K562 (cell line): ENCODE data around the gene UBAC2. TPM values are rescaled to one million over a fixed set of nuclear protein-coding genes. Genes with fewer than 3 reads are reported as not detected.

Experiments used
- ATAC-seq: fragments of 200-7000 bp; cut with Tn5 transposase; 3 replicates; pipeline ENCODE4 v1.9.1; 2020; ENCODE audit warnings: moderate library complexity
- BruUV-seq: library from RNA; stranded (reverse); fragments of 400-500 nt; replicated peaks from 2 replicates; lab custom pipeline; 2021; lab: Mats Ljungman, UMichigan
- CTCF ChIA-PET: fragments of 300-600 bp; formaldehyde crosslinking; extraction: SDS; loops from one replicate; lab custom pipeline; 2021; ENCODE audit warnings: low intra/inter-chr PET ratio; lab: Yijun Ruan, JAX
- POLR2A ChIA-PET: fragments of 300-600, 350-650 bp; sonication (Branson Sonifier 250); formaldehyde crosslinking; extraction: SDS; loops from one replicate; lab custom pipeline; 2021; ENCODE audit warnings: antibody characterized with exemption, inconsistent platforms; lab: Yijun Ruan, JAX
- DNase-seq, 4 experiments: peaks; one replicate each; pipeline versions ENCODE4 v3.0.0 to v3.0.0-alpha.2; 2011 to 2018; ENCODE audit warnings: low spot score in 3 of 4, mixed read lengths in 3 of 4; ENCODE audit errors: extremely low read depth in 1 of 4
- FAIRE-seq: peaks from 2 replicates; lab custom pipeline; 2011; peaks lifted over from hg19 to GRCh38; lab: Jason Lieb, UNC
- H2AFZ ChIP-seq: 2 replicates; pipeline ENCODE4 v1.6.0; 2011; ENCODE audit warnings: low read depth, low read length, control low read depth, inconsistent platforms
- H3K27ac ChIP-seq: fragments of 200-600 bp; 3 replicates; pipeline ENCODE4 v1.8.0; 2011; ENCODE audit warnings: low read depth, mild to moderate bottlenecking, control low read depth, inconsistent platforms, low read length, moderate library complexity, mixed read lengths; ENCODE audit errors: extremely low read depth
- H3K27me3 ChIP-seq, 2 experiments: fragments of 300-600 bp in 1 of 2; 2 replicates in 1 of 2; 3 replicates in 1 of 2; pipeline versions ENCODE4 v1.6.0 to v1.8.0; 2011; ENCODE audit warnings: inconsistent platforms in 2 of 2, low read length in 2 of 2, mild to moderate bottlenecking in 1 of 2, mixed read lengths in 1 of 2, moderate library complexity in 1 of 2; ENCODE audit not compliant: control insufficient read depth in 2 of 2, insufficient read depth in 2 of 2
- H3K36me3 ChIP-seq: fragments of 300-600 bp; 3 replicates; pipeline ENCODE4 v1.8.0; 2011; ENCODE audit warnings: mild to moderate bottlenecking, low read length, inconsistent platforms; ENCODE audit not compliant: control insufficient read depth, insufficient read depth
- H3K4me1 ChIP-seq, 2 experiments: fragments of 200-600 bp in 1 of 2; replicated peaks in 1 of 2; 2 replicates in 1 of 2; 3 replicates in 1 of 2; pipeline versions ENCODE4 v1.5.1 to v1.8.0; 2011; ENCODE audit warnings: inconsistent platforms in 2 of 2, low read length in 2 of 2, mild to moderate bottlenecking in 1 of 2, mixed read lengths in 1 of 2, moderate library complexity in 1 of 2; ENCODE audit not compliant: control insufficient read depth in 2 of 2, insufficient read depth in 2 of 2
- H3K4me2 ChIP-seq: 2 replicates; pipeline ENCODE4 v1.6.1; 2011; ENCODE audit warnings: low read length, control low read depth, inconsistent platforms, mixed read lengths; ENCODE audit not compliant: insufficient read depth
- H3K4me3 ChIP-seq: fragments of 200-600 bp; sonication (generic), shearing (Covaris generic); 2 replicates; pipeline ENCODE4 v1.5.1; 2016; ENCODE audit warnings: control low read depth, inconsistent platforms
- H3K79me2 ChIP-seq: fragments of 200-600 bp; 3 replicates; pipeline ENCODE4 v1.8.0; 2011; ENCODE audit warnings: low read length, inconsistent platforms; ENCODE audit not compliant: control insufficient read depth, insufficient read depth
- H3K9ac ChIP-seq, 2 experiments: 2 replicates each; pipeline versions ENCODE4 v1.6.0 to v1.6.1; 2011; ENCODE audit warnings: low read depth in 2 of 2, low read length in 2 of 2, control low read depth in 1 of 2, inconsistent platforms in 1 of 2, mild to moderate bottlenecking in 1 of 2, mixed read lengths in 1 of 2; ENCODE audit not compliant: insufficient read depth in 1 of 2
- H3K9me1 ChIP-seq: one replicate; pipeline ENCODE4 v1.6.0; 2011; ENCODE audit warnings: inconsistent platforms, mild to moderate bottlenecking, low read length, moderate library complexity; ENCODE audit not compliant: control insufficient read depth, insufficient read depth
- H3K9me3 ChIP-seq: replicated peaks from 2 replicates; pipeline ENCODE4 v1.5.1; 2011; ENCODE audit warnings: low read depth, low read length, inconsistent platforms; ENCODE audit not compliant: control insufficient read depth, insufficient read depth
- H4K20me1 ChIP-seq: replicated peaks from 2 replicates; pipeline ENCODE4 v1.6.1; 2011; ENCODE audit warnings: low read length, inconsistent platforms, mixed read lengths; ENCODE audit not compliant: control insufficient read depth, insufficient read depth
- ADNP ChIP-seq: fragments of 200-800 bp; sonication (Bioruptor generic); IDR thresholded peaks from 2 replicates; pipeline ENCODE4 v1.6.1; 2016; ENCODE audit warnings: missing genetic modification characterization, missing compliant biosample characterization
- ARNT ChIP-seq, 2 experiments: fragments of 450-650 bp; IDR thresholded peaks; 2 replicates each; pipeline ENCODE4 v1.6.1; 2016; ENCODE audit warnings: mild to moderate bottlenecking in 1 of 2
- ATF1 ChIP-seq, 2 experiments: fragments of 450-650 bp in 1 of 2; IDR thresholded peaks; 2 replicates each; pipeline ENCODE4 v1.6.1; 2016; ENCODE audit warnings: missing compliant biosample characterization in 1 of 2, missing genetic modification characterization in 1 of 2
- MAFG ChIP-seq: fragments of 450-650 bp; conservative IDR thresholded peaks from 2 replicates; pipeline ENCODE4 v1.6.1; 2016; ENCODE audit warnings: missing genetic modification characterization, missing compliant biosample characterization
- MEIS2 ChIP-seq: fragments of 450-650 bp; IDR thresholded peaks from 2 replicates; pipeline ENCODE4 v1.6.1; 2014; ENCODE audit warnings: mild to moderate bottlenecking; ENCODE audit not compliant: partially characterized antibody
- MTA3 ChIP-seq: fragments of 450-650 bp; formaldehyde crosslinking; IDR thresholded peaks from 2 replicates; pipeline ENCODE4 v1.6.1; 2017; ENCODE audit warnings: mild to moderate bottlenecking, borderline replicate concordance
- MYNN ChIP-seq, 2 experiments: sonication (generic); formaldehyde crosslinking in 1 of 2; IDR thresholded peaks; 2 replicates each; pipeline versions ENCODE4 v1.5.0 to v1.6.1; 2016 to 2020; ENCODE audit warnings: antibody characterized with exemption in 1 of 2, missing genetic modification reagents in 1 of 2
- PHB ChIP-seq: fragments of 250-450 bp; sonication (Bioruptor Pico); IDR thresholded peaks from 2 replicates; pipeline ENCODE4 v1.5.0; 2021
- PYGO2 ChIP-seq: fragments of 450-650 bp; IDR thresholded peaks from 2 replicates; pipeline ENCODE4 v1.6.1; 2016; ENCODE audit warnings: mild to moderate bottlenecking, missing genetic modification characterization, moderate library complexity, missing compliant biosample characterization
- RFX7 ChIP-seq: fragments of 250-450 bp; sonication (Bioruptor Pico); IDR thresholded peaks from 2 replicates; pipeline ENCODE4 v1.5.1; 2021; ENCODE audit warnings: mild to moderate bottlenecking
- SOX6 ChIP-seq: fragments of 450-650 bp; IDR thresholded peaks from 2 replicates; pipeline ENCODE4 v1.6.1; 2014; ENCODE audit warnings: mild to moderate bottlenecking
- ZBTB9 ChIP-seq: fragments of 450-650 bp; formaldehyde crosslinking; IDR thresholded peaks from 2 replicates; pipeline ENCODE4 v1.4.0; 2020; ENCODE audit warnings: mild to moderate bottlenecking, moderate library complexity
- ZNF175 ChIP-seq: fragments of 200-800 bp; sonication (Bioruptor generic); IDR thresholded peaks from 2 replicates; pipeline ENCODE4 v1.6.1; 2016; ENCODE audit warnings: low read depth, mild to moderate bottlenecking, missing genetic modification characterization, missing compliant biosample characterization
- ZNF75A ChIP-seq: fragments of 450-650 bp; formaldehyde crosslinking; IDR thresholded peaks from 2 replicates; pipeline ENCODE4 v1.4.0; 2020; ENCODE audit warnings: mild to moderate bottlenecking
- WGBS: fragments of 100-300 bp; shearing (Covaris generic); methylation state at CpG from one replicate; pipeline ENCODE4 v1.1.6; 2016; ENCODE audit warnings: low coverage, mixed read lengths; ENCODE audit not compliant: insufficient coverage; ENCODE audit errors: missing lambda C conversion rate; 5-methylcytosine and 5-hydroxymethylcytosine counted together
- in situ Hi-C: fragments of 300-500 bp; cut with MboI; formaldehyde crosslinking; loops from 4 replicates; pipeline ENCODE4 v1.15.0; 2018; ENCODE audit warnings: inconsistent platforms, mixed read lengths
- intact Hi-C: fragments of 100-400 bp; cut with micrococcal nuclease; formaldehyde crosslinking; loops from 2 replicates; pipeline ENCODE4 v1.14.2; 2022
- polyA plus RNA-seq, 8 experiments: library from polyadenylated mRNA; depleted of rRNA in 4 of 8; stranded (reverse) in 5 of 8; unstranded in 3 of 8; fragments of >200 nt; fragmentation: Nextera tagmentation in 2 of 8; fragmentation: Illumina TruSeq in 1 of 8; extraction: Ambion mirVana in 2 of 8; extraction: Trizol in 1 of 8; gene quantifications; 2 replicates each; pipeline versions ENCODE4 v1.2.1 to v1.2.3, GENCODE V29; 2011 to 2014; ENCODE audit warnings: inconsistent platforms in 1 of 8, missing spikeins in 1 of 8
- total RNA-seq, 7 experiments: library from RNA; depleted of rRNA in 6 of 7; stranded (reverse); fragments of >200 nt in 6 of 7; fragmentation: Illumina TruSeq in 2 of 7; extraction: Trizol in 2 of 7; gene quantifications; 2 replicates each; pipeline versions ENCODE4 v1.2.1 to v1.2.3, GENCODE V29; 2011 to 2021; ENCODE audit warnings: low replicate concordance in 1 of 7
- TF ChIP-seq, protein P1 (sequence below): fragments of 450-650 bp; IDR thresholded peaks from 2 replicates; pipeline ENCODE4 v1.6.1; 2018; ENCODE audit warnings: mild to moderate bottlenecking, low read depth; ENCODE audit not compliant: partially characterized antibody

UBAC2 gene
- total and polyA plus RNA-seq, 9 of the 15 experiments (the other 6 are each of a cell fraction or from before 2014, with no cell fraction given), result 6.0 to 84.1 (median 32.3) TPM

- TF ChIP-seq RFX7 (CRISPR knock-in tag), result no peak
- no peak for TF ChIP-seq MTA3
- peak; percentile 95 for TF ChIP-seq MYNN (IDR thresholded peaks at IDR 0.05)
- peak; percentile 50; the same call in 1 of the 2 replicates for TF ChIP-seq MYNN (CRISPR knock-in tag; IDR thresholded peaks at IDR 0.05)
- TF ChIP-seq SOX6, result 0 out of 2 replicates have a peak, but pooled peaks have one; percentile 18
- no peak for TF ChIP-seq ZNF75A (CRISPR knock-in tag)
- no peak for TF ChIP-seq ARNT (IDR thresholded peaks at IDR 0.05)
- TF ChIP-seq ATF1 (CRISPR knock-in tag; IDR thresholded peaks at IDR 0.05), result no peak
- no peak for TF ChIP-seq ATF1 (tag; IDR thresholded peaks at IDR 0.05)
- no peak for TF ChIP-seq MEIS2
- TF ChIP-seq ZBTB9 (CRISPR knock-in tag), result no peak
- TF ChIP-seq PHB (CRISPR knock-in tag), result no peak
- TF ChIP-seq MAFG (tag), result no peak; the same call in 1 of the 2 replicates
- TF ChIP-seq PYGO2, result no peak
Measured at GRCh38 chr13:99327126-99327525, 126.5 kb downstream of the UBAC2 start (continued).

- Histone ChIP-seq H3K79me2 (peaks cover 6% of the 10 kb centered on the region; the same call in 1 of the 3 replicates), H3K27me3 (no peaks in the 10 kb centered on the region), H3K4me1 (peaks cover 14 to 54% of the 10 kb centered on the region in 2 experiments), H3K36me3 (peaks cover 11% of the 10 kb centered on the region), H3K27ac (peak overlapping the region; percentile 58; the same call in 1 of the 3 replicates), H3K9me1 (peaks cover under 1% of the 10 kb centered on the region), H3K4me3 (no peak overlapping the region), H2AFZ (no peak overlapping the region), H3K9ac (no peak overlapping the region), H4K20me1 (no peaks in the 10 kb centered on the region), H3K4me2 (no peak overlapping the region), H3K9me3 (no peaks in the 10 kb centered on the region)
- DNase-seq (no peak), ATAC-seq (no peak), FAIRE-seq (no peak)
- ChIA-PET POLR2A (no interaction called here), CTCF (no interaction called here)
- intact Hi-C loops, result no loop called here
- in situ Hi-C loops, result no loop called here
- 61% methylated on average over 2 of the region's 2 CpGs for WGBS
- BruUV-seq, result no TSS peak
- TF ChIP-seq, protein P1, sequence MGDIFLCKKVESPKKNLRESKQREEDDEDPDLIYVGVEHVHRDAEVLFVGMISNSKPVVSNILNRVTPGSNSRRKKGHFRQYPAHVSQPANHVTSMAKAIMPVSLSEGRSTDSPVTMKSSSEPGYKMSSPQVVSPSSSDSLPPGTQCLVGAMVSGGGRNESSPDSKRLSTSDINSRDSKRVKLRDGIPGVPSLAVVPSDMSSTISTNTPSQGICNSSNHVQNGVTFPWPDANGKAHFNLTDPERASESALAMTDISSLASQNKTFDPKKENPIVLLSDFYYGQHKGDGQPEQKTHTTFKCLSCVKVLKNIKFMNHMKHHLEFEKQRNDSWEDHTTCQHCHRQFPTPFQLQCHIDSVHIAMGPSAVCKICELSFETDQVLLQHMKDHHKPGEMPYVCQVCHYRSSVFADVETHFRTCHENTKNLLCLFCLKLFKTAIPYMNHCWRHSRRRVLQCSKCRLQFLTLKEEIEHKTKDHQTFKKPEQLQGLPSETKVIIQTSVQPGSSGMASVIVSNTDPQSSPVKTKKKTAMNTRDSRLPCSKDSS, result no peak
- TF ChIP-seq ADNP (tag), result 0 out of 2 replicates have a peak, but pooled peaks have one; percentile 10
- TF ChIP-seq ZNF175, result peak; percentile 91
Measured at GRCh38 chr13:99327761-99328160, 127.1 kb downstream of the UBAC2 start.
